Esophagus (tissue), 2 donors: ENCODE measurements around the gene SCYL2. TPM values are rescaled to one million over a fixed set of nuclear protein-coding genes. Genes with fewer than 3 reads are reported as not detected.
A peak's percentile ranks its signal among the peaks of the same experiment; 100 is the strongest.
"Not testable (repeated sequence)": the region's sequence is repeated elsewhere in the genome, so short reads cannot be mapped to it uniquely, and the experiment has no call there.

Source experiments
- H3K27ac ChIP-seq, 2 donors: one replicate each; pipeline ENCODE4 v1.5.1; 2013; ENCODE audit warnings: low read depth in 2 of 2, mild to moderate bottlenecking in 2 of 2, inconsistent platforms in 1 of 2, low read length in 1 of 2, moderate library complexity in 1 of 2
- H3K27me3 ChIP-seq, 2 donors: one replicate each; pipeline ENCODE4 v1.6.1; 2013; ENCODE audit warnings: low read length in 2 of 2, control low read depth in 1 of 2, mild to moderate bottlenecking in 1 of 2; ENCODE audit not compliant: insufficient read depth in 2 of 2, control insufficient read depth in 1 of 2
- H3K36me3 ChIP-seq, 2 donors: one replicate each; pipeline ENCODE4 v1.6.1; 2013; ENCODE audit warnings: low read length in 1 of 2; ENCODE audit not compliant: control insufficient read depth in 2 of 2, insufficient read depth in 2 of 2
- H3K4me1 ChIP-seq, 2 donors: one replicate each; pipeline ENCODE4 v1.6.1; 2013; ENCODE audit warnings: low read length in 1 of 2; ENCODE audit not compliant: control insufficient read depth in 2 of 2, insufficient read depth in 2 of 2
- H3K4me3 ChIP-seq, 2 donors: one replicate each; pipeline ENCODE4 v1.5.1; 2013; ENCODE audit warnings: low read length in 2 of 2, mild to moderate bottlenecking in 2 of 2, low read depth in 1 of 2, moderate library complexity in 1 of 2
- H3K9me3 ChIP-seq, 2 donors: one replicate each; pipeline ENCODE4 v1.6.1; 2013; ENCODE audit warnings: mild to moderate bottlenecking in 2 of 2, low read depth in 1 of 2, low read length in 1 of 2, moderate library complexity in 1 of 2; ENCODE audit not compliant: control insufficient read depth in 2 of 2, insufficient read depth in 1 of 2
- WGBS, 2 donors: extraction: QIAGEN DNeasy Blood & Tissue Kit; methylation state at CpG; one replicate each; pipeline ENCODE4 v1.1.7; 2013; 5-methylcytosine and 5-hydroxymethylcytosine counted together
- polyA plus RNA-seq, 2 donors: library from polyadenylated mRNA; stranded (reverse); fragments of 200-250 nt; gene quantifications; one replicate each; pipeline ENCODE4 v1.2.3, GENCODE V29; 2013
- donor health status: healthy with polysubstance abuse.
- donor health status: Bipolar disorder and iron deficiency.

SCYL2 gene, protein sequence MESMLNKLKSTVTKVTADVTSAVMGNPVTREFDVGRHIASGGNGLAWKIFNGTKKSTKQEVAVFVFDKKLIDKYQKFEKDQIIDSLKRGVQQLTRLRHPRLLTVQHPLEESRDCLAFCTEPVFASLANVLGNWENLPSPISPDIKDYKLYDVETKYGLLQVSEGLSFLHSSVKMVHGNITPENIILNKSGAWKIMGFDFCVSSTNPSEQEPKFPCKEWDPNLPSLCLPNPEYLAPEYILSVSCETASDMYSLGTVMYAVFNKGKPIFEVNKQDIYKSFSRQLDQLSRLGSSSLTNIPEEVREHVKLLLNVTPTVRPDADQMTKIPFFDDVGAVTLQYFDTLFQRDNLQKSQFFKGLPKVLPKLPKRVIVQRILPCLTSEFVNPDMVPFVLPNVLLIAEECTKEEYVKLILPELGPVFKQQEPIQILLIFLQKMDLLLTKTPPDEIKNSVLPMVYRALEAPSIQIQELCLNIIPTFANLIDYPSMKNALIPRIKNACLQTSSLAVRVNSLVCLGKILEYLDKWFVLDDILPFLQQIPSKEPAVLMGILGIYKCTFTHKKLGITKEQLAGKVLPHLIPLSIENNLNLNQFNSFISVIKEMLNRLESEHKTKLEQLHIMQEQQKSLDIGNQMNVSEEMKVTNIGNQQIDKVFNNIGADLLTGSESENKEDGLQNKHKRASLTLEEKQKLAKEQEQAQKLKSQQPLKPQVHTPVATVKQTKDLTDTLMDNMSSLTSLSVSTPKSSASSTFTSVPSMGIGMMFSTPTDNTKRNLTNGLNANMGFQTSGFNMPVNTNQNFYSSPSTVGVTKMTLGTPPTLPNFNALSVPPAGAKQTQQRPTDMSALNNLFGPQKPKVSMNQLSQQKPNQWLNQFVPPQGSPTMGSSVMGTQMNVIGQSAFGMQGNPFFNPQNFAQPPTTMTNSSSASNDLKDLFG
- polyA plus RNA-seq = 10 to 100 TPM; 10.3 to 13.7 TPM

GRCh38 chr12:100266835-100267602, at the start of gene SCYL2, which contains the start of gene DEPDC4:
Gene SCYL2 (plus strand): TSS chr12:100267177. CDS start chr12:100282971, 15,794 bp downstream.
Gene DEPDC4 (minus strand): TSS chr12:100267079. CDS start chr12:100267076, 3 bp downstream.
- WGBS, 2 donors = 0% methylated on average over 51 to 62 of the region's 62 CpGs
- Histone ChIP-seq H3K4me3 (peak within 1 kb of the TSS; percentile 89 to 98), H3K9me3 (no peaks in the 10 kb centered on the region), H3K4me1 (no peaks in the 10 kb centered on the region), H3K27me3 (no peaks in the 10 kb centered on the region), H3K36me3 (no peaks in the 10 kb centered on the region), H3K27ac (peak within 1 kb of the TSS; percentile 94 to 99)

GRCh38 chr12:100219328-100220109, 47.5 kb upstream of the SCYL2 start:
- no peaks in the 10 kb centered on the region for H3K27me3 ChIP-seq
- H3K4me1 ChIP-seq = no peaks in the 10 kb centered on the region
- 82 to 84% methylated on average over 5 of the region's 5 CpGs for WGBS, 2 donors
- H3K4me3 ChIP-seq = no peak overlapping the region
- peaks cover 2 to 3% of the 10 kb centered on the region in 2 donors for H3K36me3 ChIP-seq
- no peaks in the 10 kb centered on the region for H3K9me3 ChIP-seq
- H3K27ac ChIP-seq = no peak overlapping the region

GRCh38 chr12:100221523-100221922, 45.5 kb upstream of the SCYL2 start:
- H3K4me3 ChIP-seq = no peak overlapping the region
- H3K27ac ChIP-seq = no peak overlapping the region
- H3K27me3 ChIP-seq = no peaks in the 10 kb centered on the region
- no peaks in the 10 kb centered on the region for H3K9me3 ChIP-seq
- H3K36me3 ChIP-seq = peaks cover 0 to 2% of the 10 kb centered on the region in 2 donors
- 92 to 95% methylated on average over 3 of the region's 3 CpGs for WGBS, 2 donors
- H3K4me1 ChIP-seq = no peaks in the 10 kb centered on the region

GRCh38 chr12:100222173-100222572, 44.8 kb upstream of the SCYL2 start:
- H3K27ac ChIP-seq, H3K4me3 ChIP-seq, H3K36me3 ChIP-seq, H3K9me3 ChIP-seq, H3K27me3 ChIP-seq, H3K4me1 ChIP-seq: not testable (repeated sequence)
- WGBS, 2 donors = 89 to 96% methylated on average over 6 of the region's 6 CpGs

DNA sequence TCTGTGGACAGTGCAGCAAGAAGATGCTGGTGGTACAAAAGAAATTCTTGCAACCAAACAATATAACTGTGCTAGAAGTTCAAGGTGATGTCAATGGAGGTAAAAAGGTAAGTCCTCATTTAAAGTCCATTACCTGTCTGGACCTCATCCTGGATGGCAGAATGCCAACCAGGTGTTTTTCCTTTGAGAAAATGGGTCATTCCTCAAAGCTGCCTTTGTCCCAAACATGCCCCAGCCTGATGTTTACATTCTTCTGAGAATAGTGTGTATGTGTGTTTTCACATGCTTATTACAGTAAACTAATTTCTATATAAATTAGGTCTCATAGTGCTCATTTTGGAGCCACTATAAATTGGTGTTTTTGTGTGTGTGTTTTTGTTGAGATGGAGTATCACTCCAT, 41.5 kb upstream of the SCYL2 start:
- Histone ChIP-seq H3K27ac (no peak overlapping the region), H3K4me1 (no peaks in the 10 kb centered on the region), H3K9me3 (no peaks in the 10 kb centered on the region), H3K27me3 (no peaks in the 10 kb centered on the region), H3K36me3 (no peaks in the 10 kb centered on the region), H3K4me3 (no peak overlapping the region)

- Histone ChIP-seq H3K27ac (no peak overlapping the region), H3K4me3 (no peak overlapping the region), H3K9me3 (no peaks in the 10 kb centered on the region), H3K4me1 (no peaks in the 10 kb centered on the region), H3K27me3 (no peaks in the 10 kb centered on the region), H3K36me3 (no peaks in the 10 kb centered on the region)
- WGBS, 2 donors = 84 to 91% methylated on average over 5 of the region's 5 CpGs
Observed at GRCh38 chr12:100229036-100229635, 37.8 kb upstream of the SCYL2 start.

- peak overlapping the region in 1 of 2 donors; percentile 52 for H3K27ac ChIP-seq
- WGBS, 2 donors = 52 to 77% methylated on average over 4 of the region's 4 CpGs
- H3K36me3 ChIP-seq = no peaks in the 10 kb centered on the region
Observed at GRCh38 chr12:100229876-100230275, 37.1 kb upstream of the SCYL2 start.

GRCh38 chr12:100231873-100232272, 35.1 kb upstream of the SCYL2 start:
- H3K4me3 ChIP-seq, H3K36me3 ChIP-seq, H3K27me3 ChIP-seq, H3K27ac ChIP-seq, H3K9me3 ChIP-seq, H3K4me1 ChIP-seq: not testable (repeated sequence)
- WGBS, 2 donors = 63 to 72% methylated on average over 3 of the region's 3 CpGs

More at GRCh38 chr12:100229876-100230275, 37.1 kb upstream of the SCYL2 start:
- H3K9me3 ChIP-seq = no peaks in the 10 kb centered on the region
- H3K4me1 ChIP-seq = no peaks in the 10 kb centered on the region
- no peak overlapping the region for H3K4me3 ChIP-seq
- no peaks in the 10 kb centered on the region for H3K27me3 ChIP-seq
